CD4-positive, alpha-beta T cell treated with Interleukin-17A for 1 hour (primary cell): ENCODE results near the gene SOX9.
"Not testable (repeated sequence)": the region's sequence is repeated elsewhere in the genome, so short reads cannot be mapped to it uniquely, and the experiment has no call there.

Experiments
- DNase-seq: peaks from one replicate; pipeline ENCODE4 v3.0.0-alpha.2; 2020

SOX9 gene

GRCh38 chr17:72134608-72135394, 14.0 kb downstream of the SOX9 start:
- DNase-seq: no peak

DNA sequence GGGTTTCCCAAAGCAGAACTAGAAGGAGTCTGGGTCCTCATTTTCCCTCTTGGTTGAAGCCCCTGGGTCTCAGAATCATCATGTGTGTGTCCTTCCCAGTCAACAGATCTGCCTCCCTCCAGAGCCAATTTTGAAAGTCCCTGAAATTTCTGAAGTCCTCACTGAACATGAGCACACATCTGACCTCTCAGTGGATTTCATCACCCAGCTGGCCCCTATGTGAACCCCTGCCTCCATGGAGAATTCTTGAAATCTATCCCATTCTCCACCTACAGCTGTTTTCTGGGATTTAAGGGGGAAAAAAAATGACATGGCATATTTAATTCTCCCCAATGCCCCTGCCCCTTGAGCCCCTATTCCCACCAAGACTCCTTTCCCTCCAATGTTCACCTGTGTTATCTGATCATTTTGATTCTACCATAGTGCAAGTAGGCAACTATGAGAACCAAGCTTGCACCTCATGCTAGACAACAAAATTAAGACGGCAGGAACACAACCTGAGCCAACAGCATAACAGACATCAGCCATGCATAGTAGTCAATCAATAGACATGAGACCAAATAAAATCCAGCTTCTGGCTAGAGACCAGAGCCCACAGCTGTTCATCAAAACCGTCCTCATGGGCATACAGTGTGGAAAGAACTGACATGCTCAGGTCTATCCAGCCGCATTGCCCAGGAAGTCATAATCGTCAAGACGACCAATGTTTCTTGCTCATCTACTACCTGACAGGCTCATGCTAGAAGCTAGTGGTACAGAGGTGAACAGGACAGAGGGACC, 14.9 kb downstream of the SOX9 start:
- no peak for DNase-seq

DNA sequence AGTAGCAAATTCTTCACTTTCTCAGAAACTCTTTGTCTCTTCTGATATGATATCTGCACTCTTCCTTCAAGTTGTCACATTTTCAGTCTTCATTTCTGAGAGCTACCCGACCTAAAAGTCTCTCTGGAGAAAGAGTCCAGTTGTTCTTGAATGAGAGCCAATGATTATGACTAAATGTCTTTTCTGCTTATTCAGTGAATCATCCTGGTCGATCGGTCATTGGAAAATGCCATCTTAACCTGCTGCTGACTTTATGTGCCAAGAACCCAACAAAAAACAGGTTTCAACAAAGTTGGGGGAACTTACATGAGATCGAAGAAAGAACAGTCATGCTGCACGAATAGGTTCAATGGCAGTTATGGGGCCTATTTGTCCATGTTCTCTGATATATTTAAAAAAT, 15.9 kb downstream of the SOX9 start:
- no peak for DNase-seq

- no peak for DNase-seq
Measured at GRCh38 chr17:72137161-72137560, 16.3 kb downstream of the SOX9 start.

GRCh38 chr17:72139212-72139611, 18.4 kb downstream of the SOX9 start:
- no peak for DNase-seq

DNA sequence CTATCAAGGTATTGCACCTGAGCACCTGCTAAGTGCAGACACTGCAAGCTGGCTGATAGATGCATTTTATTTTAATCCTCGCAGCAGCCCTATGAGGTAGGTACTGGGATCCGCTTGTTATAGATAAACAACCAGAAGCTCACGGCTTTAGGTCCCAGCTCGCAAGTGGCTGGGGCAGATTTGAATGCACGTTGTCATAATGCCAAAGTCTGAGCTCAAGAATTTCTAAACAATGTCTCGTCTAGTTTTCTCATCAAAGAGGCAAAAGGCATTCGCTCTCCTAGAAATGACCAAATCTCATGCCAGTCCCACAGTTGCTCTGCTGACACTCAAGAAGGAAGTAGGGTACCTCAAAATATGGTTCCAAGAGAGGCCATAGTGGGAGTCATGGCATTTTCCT, 20.5 kb downstream of the SOX9 start:
- DNase-seq: no peak

GRCh38 chr17:72142097-72142496, 21.3 kb downstream of the SOX9 start:
- not testable (repeated sequence) for DNase-seq

DNA sequence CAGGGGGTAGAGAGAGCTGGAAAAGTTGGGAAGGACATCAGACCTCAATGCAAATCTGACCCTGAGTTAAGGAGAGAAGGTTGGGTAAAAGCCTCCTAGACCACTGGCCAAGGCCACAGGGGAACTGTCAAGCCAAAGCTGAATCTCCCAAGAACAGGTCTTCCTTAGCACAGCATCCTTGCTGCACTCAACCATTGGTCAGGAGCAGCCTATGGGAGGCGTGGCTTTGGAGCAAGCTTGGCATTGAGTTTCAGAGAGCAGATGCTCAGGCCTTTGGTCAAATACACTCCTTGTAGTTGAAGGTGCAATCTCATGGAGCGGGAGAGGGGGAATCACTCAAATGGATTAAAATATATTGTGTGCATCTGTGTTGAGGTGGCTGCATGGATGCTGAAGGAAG, 21.8 kb downstream of the SOX9 start:
- no peak for DNase-seq

GRCh38 chr17:72143245-72143644, 22.4 kb downstream of the SOX9 start:
- DNase-seq: no peak

DNA sequence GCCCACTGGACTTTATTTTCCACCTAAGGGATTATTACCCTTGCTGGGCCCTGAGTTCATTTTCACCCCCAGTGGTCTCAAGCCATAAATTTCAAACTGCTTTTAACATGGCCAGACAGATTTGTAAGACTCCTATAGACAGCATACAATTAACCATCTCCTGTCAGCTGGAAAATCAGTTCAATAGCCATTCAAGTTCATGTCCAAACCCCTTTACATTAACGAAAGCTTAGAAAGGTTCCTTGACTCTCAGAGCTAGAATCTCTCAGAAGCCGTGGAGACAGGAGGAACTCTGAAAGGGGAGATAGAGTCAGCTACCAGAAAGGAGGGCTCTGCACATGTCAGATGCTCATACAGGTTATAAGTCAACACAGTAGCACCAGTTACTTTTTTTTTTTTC, 23.3 kb downstream of the SOX9 start:
- no peak for DNase-seq

DNA sequence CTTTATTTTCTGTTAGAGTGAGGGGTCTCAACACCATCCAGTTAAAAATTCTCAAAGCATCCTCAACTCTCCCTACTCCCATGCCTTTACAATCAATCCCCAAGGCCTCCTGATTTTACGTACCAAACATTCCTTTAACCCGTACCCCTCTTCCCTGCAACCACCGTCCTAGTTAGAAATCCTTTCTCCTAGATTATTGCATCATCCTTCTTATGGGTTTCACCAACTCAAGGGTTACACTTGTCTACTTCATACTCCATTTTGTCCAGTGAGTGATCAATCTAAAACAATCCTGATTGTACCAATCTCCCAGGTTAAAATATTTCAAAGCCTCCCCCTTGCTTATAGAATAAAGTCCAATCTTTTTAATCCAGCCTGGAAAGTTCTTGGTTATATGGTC, 24.7 kb downstream of the SOX9 start:
- DNase-seq: no peak

GRCh38 chr17:72145962-72146361, 25.1 kb downstream of the SOX9 start:
- no peak for DNase-seq

DNA sequence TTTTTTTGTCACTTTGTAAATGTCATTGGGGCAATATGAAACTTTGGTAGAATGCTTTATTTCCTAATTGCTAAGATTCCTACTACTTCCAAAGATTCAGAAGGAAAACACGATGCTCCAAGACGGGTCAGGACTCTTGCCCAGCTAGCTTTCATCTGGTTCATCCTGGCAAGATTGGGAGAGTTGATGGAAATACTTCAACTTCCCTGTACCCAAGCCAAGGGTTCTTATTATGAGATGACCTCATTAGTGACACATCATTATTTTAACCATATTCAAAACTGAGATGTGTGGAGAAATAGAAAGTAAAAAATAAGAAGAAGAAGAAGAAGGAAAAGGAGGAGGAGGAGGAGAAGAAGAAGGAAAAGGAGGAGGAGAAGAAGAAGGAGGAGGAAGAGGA, 25.6 kb downstream of the SOX9 start:
- DNase-seq: no peak

GRCh38 chr17:72150632-72151460, 30.0 kb downstream of the SOX9 start:
- no peak for DNase-seq

DNA sequence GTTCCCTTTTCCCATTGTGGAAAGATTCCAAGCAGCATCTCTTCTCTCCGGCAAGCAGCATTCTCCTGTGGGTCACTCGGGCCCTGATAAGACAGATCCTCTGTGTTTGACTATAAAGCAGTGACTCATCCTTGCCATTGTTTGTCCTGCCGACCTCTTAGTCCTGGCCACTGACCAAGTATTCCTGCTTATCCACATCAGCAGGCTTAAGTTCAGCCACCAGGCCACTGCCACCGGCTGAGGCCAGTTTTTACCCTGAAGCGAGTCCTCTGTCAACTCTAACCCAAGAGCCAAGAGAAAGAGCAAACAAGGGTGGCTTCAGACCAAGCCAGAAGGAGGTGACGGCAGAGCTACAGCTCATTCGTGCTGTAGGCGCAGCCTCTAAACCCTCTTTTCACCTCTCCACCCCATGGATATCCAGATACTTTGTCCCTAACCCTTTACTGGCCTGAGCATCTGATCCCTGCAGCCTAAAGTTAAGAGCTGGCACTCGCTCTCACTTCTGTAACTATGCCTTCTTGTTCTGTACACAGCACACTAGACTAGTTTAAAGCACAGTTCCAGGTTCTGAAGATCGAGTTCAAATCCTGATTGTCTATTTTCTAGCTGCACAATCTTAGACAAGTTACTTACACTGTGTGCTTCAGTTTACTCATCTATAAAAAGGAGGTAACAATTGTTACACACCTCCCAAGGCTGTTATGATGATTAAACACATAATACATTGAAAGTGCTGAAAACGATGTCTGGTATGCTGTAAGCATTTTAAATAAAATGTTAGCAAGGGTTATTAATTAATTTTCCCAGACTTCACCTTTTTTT, 31.0 kb downstream of the SOX9 start:
- no peak for DNase-seq

DNA sequence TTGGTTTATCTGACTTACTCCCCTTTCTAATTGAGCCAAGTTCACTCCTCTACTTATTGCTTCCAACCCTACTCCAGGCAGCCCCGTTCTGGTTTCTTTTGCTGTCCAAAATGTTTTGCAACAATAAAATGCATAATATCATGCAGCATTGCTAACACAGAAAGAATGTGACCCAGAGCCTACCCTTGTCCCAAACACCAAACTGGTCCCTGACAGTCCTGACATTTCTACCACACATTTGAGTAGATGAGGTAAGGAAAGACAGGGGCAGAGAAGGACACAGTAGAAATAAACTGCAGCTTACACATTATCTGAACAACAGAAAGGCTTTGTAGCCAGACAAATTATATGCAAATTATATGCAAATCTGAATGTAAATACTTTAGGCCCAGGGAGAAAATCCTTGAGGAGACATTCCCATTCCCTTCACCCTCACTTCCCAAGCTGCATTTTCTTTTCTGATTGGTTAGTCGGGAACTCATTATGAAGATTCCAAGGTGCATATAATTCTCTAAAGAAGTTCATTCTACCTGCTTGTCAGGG, 31.6 kb downstream of the SOX9 start:
- DNase-seq: no peak

GRCh38 chr17:72158895-72159885, 38.4 kb downstream of the SOX9 start:
- no peak for DNase-seq

GRCh38 chr17:72162569-72162968, 41.7 kb downstream of the SOX9 start:
- DNase-seq: no peak

GRCh38 chr17:72163474-72163873, 42.7 kb downstream of the SOX9 start:
- DNase-seq: no peak

DNA sequence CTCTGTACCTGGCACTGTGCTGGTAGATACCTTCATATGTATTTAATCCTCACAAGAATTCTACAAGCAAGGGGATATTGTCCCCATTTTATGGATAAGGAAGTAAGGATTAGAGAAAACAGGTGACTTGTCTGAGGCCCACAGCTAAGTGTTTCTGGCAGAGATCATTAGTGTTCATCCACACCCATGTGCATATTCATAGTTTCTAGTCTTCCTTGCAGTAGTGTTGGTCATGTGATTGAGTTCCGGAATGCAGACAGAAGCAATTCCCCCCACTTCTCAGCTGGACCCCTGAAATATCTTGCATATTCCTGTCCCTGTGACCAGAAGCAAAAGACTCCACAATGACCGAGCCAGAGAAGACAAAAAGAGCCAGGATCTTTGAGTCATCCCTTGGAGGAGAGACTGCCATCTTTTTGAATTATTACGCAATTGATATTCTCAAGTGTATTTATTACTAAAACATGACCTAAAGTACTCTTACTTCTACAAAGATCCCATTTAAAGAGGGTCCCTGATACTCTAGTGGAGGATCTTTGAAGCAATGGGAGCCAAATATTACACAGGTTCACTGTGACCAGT, 43.4 kb downstream of the SOX9 start:
- no peak for DNase-seq
